Heart left ventricle (tissue), 16 donors: ENCODE data around the gene PSMF1. TPM values are rescaled to one million over a fixed set of nuclear protein-coding genes. Genes with fewer than 3 reads are reported as not detected.

Source experiments
- ATAC-seq, 4 donors: fragments of 200-7000 bp; cut with Tn5 transposase; one replicate each; pipeline ENCODE4 v1.9.1; 2020 to 2022; ENCODE audit warnings: moderate library complexity in 4 of 4, mild to moderate bottlenecking in 3 of 4, moderate number of reproducible peaks in 1 of 4
- DNase-seq, 5 donors: peaks; one replicate each; pipeline ENCODE4 v3.0.0-alpha.2; 2020
- H3K27ac ChIP-seq, 12 donors: fragments of 200-600 bp; sonication (generic) in 4 of 12; one replicate each; pipeline versions ENCODE4 v1.5.0 to v1.8.0; 2016 to 2022; ENCODE audit warnings: mild to moderate bottlenecking in 2 of 12
- H3K27me3 ChIP-seq, 9 donors: fragments of 200-600 bp; sonication (generic) in 2 of 9; one replicate each; pipeline versions ENCODE4 v1.5.1 to v1.8.0; 2016 to 2022; ENCODE audit warnings: mild to moderate bottlenecking in 3 of 9
- H3K36me3 ChIP-seq, 9 donors: fragments of 200-600 bp; sonication (generic) in 2 of 9; one replicate each; pipeline versions ENCODE4 v1.5.0 to v1.8.0; 2018 to 2022; ENCODE audit warnings: mild to moderate bottlenecking in 2 of 9
- H3K4me1 ChIP-seq, 12 donors: fragments of 200-600 bp; sonication (generic) in 4 of 12; one replicate each; pipeline versions ENCODE4 v1.5.0 to v1.8.0; 2016 to 2022; ENCODE audit warnings: mild to moderate bottlenecking in 3 of 12
- H3K4me3 ChIP-seq, 12 donors: fragments of 200-600 bp; sonication (generic) in 4 of 12; one replicate each; pipeline versions ENCODE4 v1.5.0 to v1.8.0; 2017 to 2022; ENCODE audit warnings: mild to moderate bottlenecking in 9 of 12, moderate library complexity in 4 of 12
- H3K9me3 ChIP-seq, 12 donors: fragments of 200-600 bp; sonication (generic) in 4 of 12; one replicate each; pipeline versions ENCODE4 v1.5.0 to v1.8.0; 2016 to 2022; ENCODE audit warnings: mild to moderate bottlenecking in 1 of 12
- POLR2A ChIP-seq, 2 donors: fragments of 450-650 bp; IDR thresholded peaks; one replicate each; pipeline ENCODE4 v1.6.1; 2017; ENCODE audit warnings: antibody characterized with exemption in 2 of 2, mild to moderate bottlenecking in 2 of 2, moderate library complexity in 2 of 2
- WGBS, 4 donors: extraction: QIAGEN DNeasy Blood & Tissue Kit in 2 of 4; methylation state at CpG; one replicate each; pipeline versions ENCODE4 v1.1.5 to v1.1.7; 2013 to 2018; 5-methylcytosine and 5-hydroxymethylcytosine counted together
- intact Hi-C, 10 donors: fragments of 100-400 bp; cut with DNase I; formaldehyde crosslinking; loops; one replicate each; pipeline versions ENCODE4 v1.11.1 to v1.14.2; 2022
- long read RNA-seq, 3 donors: library from polyadenylated mRNA; unstranded; transcript quantifications; one replicate each; pipeline ENCODE4 v2.0.0, GENCODE V29; 2020 to 2021
- polyA plus RNA-seq, 2 donors: library from polyadenylated mRNA; stranded (reverse); fragments of 200-250 nt; gene quantifications; one replicate each; pipeline ENCODE4 v1.2.3, GENCODE V29; 2013
- total RNA-seq, 9 donors: library from RNA; depleted of rRNA in 2 of 9; stranded (reverse); fragments of >200 nt in 2 of 9; fragmentation: NEBNext Ultra II Directional in 3 of 9; extraction: Animal tissue kit (Norgen Biotek cat#: 25700) in 3 of 9; gene quantifications; one replicate each; pipeline versions ENCODE4 v1.1.0 to v1.2.4, GENCODE V29; 2016 to 2023
- TF ChIP-seq, protein P1 (sequence below), 12 donors: fragments of 200-600 bp; sonication (generic) in 4 of 12; IDR thresholded peaks; one replicate each; pipeline versions ENCODE4 v1.5.0 to v1.8.0; 2018 to 2022; ENCODE audit warnings: antibody characterized with exemption in 12 of 12, mild to moderate bottlenecking in 5 of 12
- donor health status: ischemic (EF 13 %, LVEDD 7.1; RV severe dilation, severe dysfunction).
- donor health status: healthy with polysubstance abuse.
- donor health status: DM: no; HTN: yes; CAD: no.
- donor health status: DM: no; HTN: no; CAD: no.
- donor health status: ischemic (EF 25% LVEDD 6.9; RV normal size, moderate dysfunction).
- donor health status: ischemic (EF 25% LVEDD 5.7; RV mildly dilated, moderate dysfunction).
- donor health status: healthy.
- donor health status: DM: yes; HTN: yes; CAD: no.
- donor health status: ischemic (EF 35%, LVEDD 5.7; RV mildly dilated, moderate dysfunction).
- donor health status: nonischemic (EF 11% LVEDD 7.7; RV severe dilation, severe dysfunction).
- donor health status: DM: yes; HTN: yes; CAD: no.
- donor health status: PGD.
- donor health status: ischemic (EF 29% LVEDD 5.4; RV normal size, mild dysfunction).
- donor health status: nonischemic (EF 23%, LVEDD 6.1; RV moderate dilation, normal function).

The PSMF1 gene, protein sequence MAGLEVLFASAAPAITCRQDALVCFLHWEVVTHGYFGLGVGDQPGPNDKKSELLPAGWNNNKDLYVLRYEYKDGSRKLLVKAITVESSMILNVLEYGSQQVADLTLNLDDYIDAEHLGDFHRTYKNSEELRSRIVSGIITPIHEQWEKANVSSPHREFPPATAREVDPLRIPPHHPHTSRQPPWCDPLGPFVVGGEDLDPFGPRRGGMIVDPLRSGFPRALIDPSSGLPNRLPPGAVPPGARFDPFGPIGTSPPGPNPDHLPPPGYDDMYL
- total RNA-seq (100 to 1,000 TPM; 116 to 184 (median 141) TPM), polyA plus RNA-seq (10 to 100 TPM; 24.6 to 88.2 TPM)
- long read RNA-seq, donor 1, full-length matches to known transcripts, result 193 of 219 reads
- long read RNA-seq, donor 1, partial matches to known transcripts, result 7 of 219 reads
- long read RNA-seq, donor 1, other reads (novel, unspliced or antisense), result 19 of 219 reads
- long read RNA-seq, donor 2, full-length matches to known transcripts, result 440 of 498 reads
- long read RNA-seq, donor 2, partial matches to known transcripts, result 29 of 498 reads
- long read RNA-seq, donor 2, other reads (novel, unspliced or antisense), result 29 of 498 reads
- long read RNA-seq, donor 3, full-length matches to known transcripts, result 107 of 140 reads
- long read RNA-seq, donor 3, partial matches to known transcripts, result 12 of 140 reads
- long read RNA-seq, donor 3, other reads (novel, unspliced or antisense), result 21 of 140 reads

DNA sequence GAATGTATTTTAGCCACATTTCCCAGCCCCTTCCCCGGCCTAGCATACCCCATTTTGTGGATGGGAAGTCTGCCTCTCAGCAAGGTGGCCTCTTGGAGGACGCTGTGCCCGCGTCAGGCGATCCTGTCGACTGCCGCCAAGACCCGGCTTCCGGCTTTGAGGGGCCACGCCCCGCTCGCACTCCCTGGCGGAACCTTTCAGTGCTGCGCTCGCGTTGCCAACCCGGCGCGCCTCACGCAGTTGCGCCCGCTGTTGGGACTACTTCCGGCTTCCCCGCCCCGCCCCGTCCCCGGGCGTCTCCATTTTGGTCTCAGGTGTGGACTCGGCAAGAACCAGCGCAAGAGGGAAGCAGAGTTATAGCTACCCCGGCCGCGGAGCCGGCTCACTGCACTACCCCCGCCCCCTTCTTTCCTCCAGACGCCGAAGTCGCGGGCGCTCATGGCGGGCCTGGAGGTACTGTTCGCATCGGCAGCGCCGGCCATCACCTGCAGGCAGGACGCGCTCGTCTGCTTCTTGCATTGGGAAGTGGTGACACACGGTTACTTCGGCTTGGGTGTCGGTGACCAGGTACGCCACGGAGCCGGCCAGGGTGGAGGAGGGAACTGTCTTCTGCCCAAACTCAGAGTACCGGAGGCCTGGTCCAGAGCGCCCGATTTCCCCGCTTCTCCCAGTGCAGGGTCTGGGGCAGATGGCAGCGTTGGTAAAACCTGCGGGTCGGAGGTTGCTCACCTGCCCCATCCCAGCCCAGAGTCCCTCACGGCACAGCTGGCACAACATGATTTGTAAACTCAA, at the start of gene PSMF1:
TSS of gene PSMF1 (plus strand) at position 267 of the 792 bp plus-strand sequence. CDS start at position 439, 172 bp downstream.
- intact Hi-C loops, result loop anchor here in 5 of 10 donors (2.0 to 10.0 kb wide), 4 partner anchors 96 to 349 kb away; partner anchors contain the start of genes NSFL1C (in 3 of the 5) and FAM110A (in 1 of the 5)
- Histone ChIP-seq H3K4me3 (peak within 1 kb of the TSS; percentile 68 to 100 (median 95)), H3K4me1 (peaks cover 16 to 55% (median 50%) of the 10 kb centered on the region in 12 donors), H3K27ac (peak within 1 kb of the TSS; percentile 9 to 92 (median 80)), H3K36me3 (peaks cover 0 to 26% (median 4%) of the 10 kb centered on the region in 9 donors), H3K27me3 (no peaks in the 10 kb centered on the region), H3K9me3 (no peaks in the 10 kb centered on the region)
- peak; percentile 94 to 97 (median 96) for DNase-seq
- peak; percentile 97 to 99 (median 99) for ATAC-seq
- WGBS, 4 donors, result 0 to 1% (median 1%) methylated on average over 34 to 62 of the region's 62 CpGs
- TF ChIP-seq, protein P1, sequence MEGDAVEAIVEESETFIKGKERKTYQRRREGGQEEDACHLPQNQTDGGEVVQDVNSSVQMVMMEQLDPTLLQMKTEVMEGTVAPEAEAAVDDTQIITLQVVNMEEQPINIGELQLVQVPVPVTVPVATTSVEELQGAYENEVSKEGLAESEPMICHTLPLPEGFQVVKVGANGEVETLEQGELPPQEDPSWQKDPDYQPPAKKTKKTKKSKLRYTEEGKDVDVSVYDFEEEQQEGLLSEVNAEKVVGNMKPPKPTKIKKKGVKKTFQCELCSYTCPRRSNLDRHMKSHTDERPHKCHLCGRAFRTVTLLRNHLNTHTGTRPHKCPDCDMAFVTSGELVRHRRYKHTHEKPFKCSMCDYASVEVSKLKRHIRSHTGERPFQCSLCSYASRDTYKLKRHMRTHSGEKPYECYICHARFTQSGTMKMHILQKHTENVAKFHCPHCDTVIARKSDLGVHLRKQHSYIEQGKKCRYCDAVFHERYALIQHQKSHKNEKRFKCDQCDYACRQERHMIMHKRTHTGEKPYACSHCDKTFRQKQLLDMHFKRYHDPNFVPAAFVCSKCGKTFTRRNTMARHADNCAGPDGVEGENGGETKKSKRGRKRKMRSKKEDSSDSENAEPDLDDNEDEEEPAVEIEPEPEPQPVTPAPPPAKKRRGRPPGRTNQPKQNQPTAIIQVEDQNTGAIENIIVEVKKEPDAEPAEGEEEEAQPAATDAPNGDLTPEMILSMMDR (IDR thresholded peaks at IDR 0.05), result peak in 5 of 12 donors; percentile 19 to 30 (median 23)
- peak in 1 of 2 donors; percentile 43 for TF ChIP-seq POLR2A (IDR thresholded peaks at IDR 0.05)

DNA sequence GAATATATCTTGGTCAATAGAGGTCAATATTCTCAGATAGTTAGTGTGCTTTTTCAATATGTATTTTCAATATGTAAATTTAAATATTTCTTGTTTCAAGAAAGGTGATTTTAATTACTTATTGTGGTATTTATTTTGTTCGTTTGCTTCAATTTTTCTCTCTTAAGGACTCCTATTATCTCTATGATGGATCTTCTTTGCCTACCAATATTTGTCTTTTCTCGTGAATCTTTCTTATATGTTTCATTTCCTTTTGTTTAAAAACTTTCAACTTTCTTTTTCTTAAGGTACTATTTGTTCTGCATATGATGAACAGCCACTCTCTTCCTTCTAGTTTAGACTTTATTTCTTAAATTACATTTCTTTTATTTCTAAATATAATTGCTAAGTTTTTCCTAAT, 46.1 kb upstream of the PSMF1 start:
- TF ChIP-seq, protein P1 (IDR thresholded peaks at IDR 0.05), result no peak
- no peak for TF ChIP-seq POLR2A (IDR thresholded peaks at IDR 0.05)
- peaks cover 0 to 17% (median 0%) of the 10 kb centered on the region in 12 donors for H3K9me3 ChIP-seq
- intact Hi-C loops, result no loop called here
- H3K4me3 ChIP-seq, result no peak overlapping the region
- H3K27me3 ChIP-seq, result no peaks in the 10 kb centered on the region
- 78 to 85% (median 82%) methylated on average over 2 of the region's 2 CpGs for WGBS, 4 donors
- no peaks in the 10 kb centered on the region for H3K36me3 ChIP-seq
- ATAC-seq (no peak), DNase-seq (no peak)
- H3K4me1 ChIP-seq, result no peaks in the 10 kb centered on the region
- no peak overlapping the region for H3K27ac ChIP-seq

DNA sequence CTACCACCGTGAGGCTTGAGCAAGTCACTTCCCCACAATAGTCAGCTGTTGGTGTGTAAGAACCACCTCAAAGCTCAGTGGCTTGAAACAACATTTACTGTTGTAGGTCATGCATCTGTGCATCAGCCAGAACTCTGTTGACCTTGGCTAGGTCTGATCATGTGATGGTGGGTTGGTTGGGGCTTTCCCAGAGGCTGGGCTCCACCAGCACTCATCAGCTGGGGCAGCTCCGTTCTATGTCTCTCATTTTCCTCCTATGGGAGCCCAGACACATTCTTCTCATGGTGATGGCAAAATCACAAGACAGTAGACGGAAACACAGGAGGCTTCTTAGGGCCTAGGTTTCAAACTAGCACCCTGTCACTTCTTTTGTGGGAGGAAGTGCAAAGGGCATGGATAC, 42.8 kb upstream of the PSMF1 start:
- Histone ChIP-seq H3K27me3 (no peaks in the 10 kb centered on the region), H3K9me3 (peaks cover 0 to 13% (median 0%) of the 10 kb centered on the region in 12 donors), H3K4me1 (no peaks in the 10 kb centered on the region), H3K4me3 (no peak overlapping the region), H3K36me3 (no peaks in the 10 kb centered on the region), H3K27ac (no peak overlapping the region)
- 65 to 87% (median 85%) methylated on average over 3 of the region's 3 CpGs for WGBS, 4 donors
- TF ChIP-seq, protein P1 (IDR thresholded peaks at IDR 0.05), result no peak
- TF ChIP-seq POLR2A (IDR thresholded peaks at IDR 0.05), result no peak
- DNase-seq, result no peak
- no peak for ATAC-seq
- intact Hi-C loops, result no loop called here
